Stimulated activated CD4-positive, alpha-beta T cell treated with anti-CD3 and anti-CD28 coated beads, Interleukin-1b, Interleukin-23, amount 100 ng/mL, for 48 hours (primary cell): ENCODE data around the gene RFC2.
"Not testable (repeated sequence)": the region's sequence is repeated elsewhere in the genome, so short reads cannot be mapped to it uniquely, and the experiment has no call there.

ENCODE experiments used
- DNase-seq: peaks from one replicate; pipeline ENCODE4 v3.0.0-alpha.2; 2020

Gene RFC2

GRCh38 chr7:74282748-74283459 is 28.7 kb upstream of the RFC2 start:
- DNase-seq, result no peak

- no peak for DNase-seq
Observed at GRCh38 chr7:74280985-74281384, 26.8 kb upstream of the RFC2 start.

- DNase-seq, result no peak
Observed at GRCh38 chr7:74277636-74278035, 23.4 kb upstream of the RFC2 start.

GRCh38 chr7:74275401-74275881 is 21.2 kb upstream of the RFC2 start:
- no peak for DNase-seq

GRCh38 chr7:74272305-74273038 is 18.3 kb upstream of the RFC2 start:
- no peak for DNase-seq

GRCh38 chr7:74271742-74272141 is 17.5 kb upstream of the RFC2 start:
- no peak for DNase-seq

- DNase-seq, result peak; percentile 35
Observed at GRCh38 chr7:74269757-74270277, 15.6 kb upstream of the RFC2 start.

- DNase-seq, result no peak
Observed at GRCh38 chr7:74267756-74268565, 13.8 kb upstream of the RFC2 start.

GRCh38 chr7:74266191-74266963 is 12.2 kb upstream of the RFC2 start:
- DNase-seq, result no peak

GRCh38 chr7:74263399-74264120 is 9.4 kb upstream of the RFC2 start:
- DNase-seq, result no peak

GRCh38 chr7:74262639-74263398 is 8.6 kb upstream of the RFC2 start:
- DNase-seq, result no peak

- DNase-seq, result no peak
Observed at GRCh38 chr7:74258639-74259038, 4.4 kb upstream of the RFC2 start.

- no peak for DNase-seq
Observed at GRCh38 chr7:74256491-74257408, 2.6 kb upstream of the RFC2 start.

GRCh38 chr7:74255461-74255860 is 1.3 kb upstream of the RFC2 start:
- DNase-seq, result not testable (repeated sequence)

- DNase-seq, result no peak
Observed at GRCh38 chr7:74254858-74255379, 720 bp upstream of the RFC2 start.

- DNase-seq, result no peak
Observed at GRCh38 chr7:74253835-74254128, 417 bp downstream of the RFC2 start.

- no peak for DNase-seq
Observed at GRCh38 chr7:74253331-74253730, 868 bp downstream of the RFC2 start.

GRCh38 chr7:74252893-74253292 is 1.3 kb downstream of the RFC2 start:
- no peak for DNase-seq

GRCh38 chr7:74249058-74249457 is 5.1 kb downstream of the RFC2 start:
- not testable (repeated sequence) for DNase-seq

- no peak for DNase-seq
Observed at GRCh38 chr7:74248156-74248555, 6.0 kb downstream of the RFC2 start.
